Measurements from ENCODE around the gene IL20RA.

DNA sequence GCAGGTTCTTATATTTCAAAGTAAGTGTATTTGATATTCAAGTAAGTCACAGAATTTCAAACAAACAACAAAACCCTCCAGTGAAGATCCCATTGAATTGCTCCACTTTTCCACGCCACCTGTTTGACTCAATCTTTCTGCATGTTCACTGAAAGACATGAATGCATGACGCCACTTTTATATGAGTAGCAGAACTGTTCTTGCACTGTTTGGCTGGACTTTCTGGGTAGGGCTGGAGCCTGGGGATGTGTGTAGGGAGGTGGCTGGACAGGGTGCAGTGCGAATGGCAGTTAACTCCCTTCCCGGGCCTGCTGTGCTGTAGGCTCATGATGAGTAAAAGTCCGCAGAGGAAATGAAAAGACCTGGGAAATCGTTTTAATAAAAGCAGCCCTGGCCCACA is 39.7 kb downstream of the IL20RA start:
- TF ChIP-seq, protein P1, sequence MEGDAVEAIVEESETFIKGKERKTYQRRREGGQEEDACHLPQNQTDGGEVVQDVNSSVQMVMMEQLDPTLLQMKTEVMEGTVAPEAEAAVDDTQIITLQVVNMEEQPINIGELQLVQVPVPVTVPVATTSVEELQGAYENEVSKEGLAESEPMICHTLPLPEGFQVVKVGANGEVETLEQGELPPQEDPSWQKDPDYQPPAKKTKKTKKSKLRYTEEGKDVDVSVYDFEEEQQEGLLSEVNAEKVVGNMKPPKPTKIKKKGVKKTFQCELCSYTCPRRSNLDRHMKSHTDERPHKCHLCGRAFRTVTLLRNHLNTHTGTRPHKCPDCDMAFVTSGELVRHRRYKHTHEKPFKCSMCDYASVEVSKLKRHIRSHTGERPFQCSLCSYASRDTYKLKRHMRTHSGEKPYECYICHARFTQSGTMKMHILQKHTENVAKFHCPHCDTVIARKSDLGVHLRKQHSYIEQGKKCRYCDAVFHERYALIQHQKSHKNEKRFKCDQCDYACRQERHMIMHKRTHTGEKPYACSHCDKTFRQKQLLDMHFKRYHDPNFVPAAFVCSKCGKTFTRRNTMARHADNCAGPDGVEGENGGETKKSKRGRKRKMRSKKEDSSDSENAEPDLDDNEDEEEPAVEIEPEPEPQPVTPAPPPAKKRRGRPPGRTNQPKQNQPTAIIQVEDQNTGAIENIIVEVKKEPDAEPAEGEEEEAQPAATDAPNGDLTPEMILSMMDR (IDR thresholded peaks at IDR 0.05) = no peak
- no peak for TF ChIP-seq POLR2A (IDR thresholded peaks at IDR 0.05)

All from ovary (tissue), 3 donors.